K562 (cell line): Measurements from ENCODE around the gene OR51V1. TPM values are rescaled to one million over a fixed set of nuclear protein-coding genes. Genes with fewer than 3 reads are reported as not detected.

Experiments
- AFF4 ChIP-seq: sonication (generic); formaldehyde crosslinking; IDR thresholded peaks from 2 replicates; pipeline ENCODE4 v1.8.0; 2023; ENCODE audit warnings: mild to moderate bottlenecking, missing genetic modification reagents
- BRF2 ChIP-seq: IDR thresholded peaks from 3 replicates; pipeline ENCODE4 v1.6.1; 2011; ENCODE audit warnings: borderline replicate concordance, mild to moderate bottlenecking; ENCODE audit not compliant: insufficient read length, insufficient read depth
- FOSL1 ChIP-seq: fragments of 200-800 bp; sonication (Bioruptor generic); conservative IDR thresholded peaks from 2 replicates; pipeline ENCODE4 v1.6.1; 2016; ENCODE audit warnings: missing genetic modification characterization, missing compliant biosample characterization
- NR4A1 ChIP-seq, 2 experiments: fragments of 250-450 bp in 1 of 2; fragments of 450-650 bp in 1 of 2; sonication (Bioruptor Pico) in 1 of 2; IDR thresholded peaks; 2 replicates each; pipeline versions ENCODE4 v1.4.0 to v1.6.1; 2016 to 2020; ENCODE audit warnings: mild to moderate bottlenecking in 2 of 2, missing compliant biosample characterization in 1 of 2, missing genetic modification characterization in 1 of 2, moderate library complexity in 1 of 2
- RBBP5 ChIP-seq: fragments of 200-600 bp; sonication (generic); IDR thresholded peaks from 2 replicates; pipeline ENCODE4 v1.6.1; 2012; ENCODE audit warnings: borderline replicate concordance, mild to moderate bottlenecking, low read length, control low read depth, inconsistent platforms; ENCODE audit not compliant: insufficient read depth, poor library complexity, severe bottlenecking
- SIRT6 ChIP-seq: IDR thresholded peaks from one replicate; pipeline ENCODE4 v1.6.1; 2012; ENCODE audit warnings: low read depth, mild to moderate bottlenecking, control low read depth, inconsistent platforms, low read length, moderate library complexity
- U2AF2 ChIP-seq: fragments of 200-400 bp; formaldehyde crosslinking; optimal IDR thresholded peaks from 2 replicates; pipeline ENCODE3; 2017; ENCODE audit warnings: low read depth, mild to moderate bottlenecking, low read length
- ZNF384 ChIP-seq: IDR thresholded peaks from 2 replicates; pipeline ENCODE4 v1.6.1; 2012; ENCODE audit warnings: low read depth, low read length, improper control_type of control experiment
- ZNF584 ChIP-seq: fragments of 200-800 bp; sonication (Bioruptor generic); IDR thresholded peaks from 2 replicates; pipeline ENCODE4 v1.6.1; 2016; ENCODE audit warnings: low read depth, mild to moderate bottlenecking, missing genetic modification characterization, missing compliant biosample characterization
- polyA plus RNA-seq, 8 experiments: library from polyadenylated mRNA; depleted of rRNA in 4 of 8; stranded (reverse) in 5 of 8; unstranded in 3 of 8; fragments of >200 nt; fragmentation: Nextera tagmentation in 2 of 8; fragmentation: Illumina TruSeq in 1 of 8; extraction: Ambion mirVana in 2 of 8; extraction: Trizol in 1 of 8; gene quantifications; 2 replicates each; pipeline versions ENCODE4 v1.2.1 to v1.2.3, GENCODE V29; 2011 to 2014; ENCODE audit warnings: inconsistent platforms in 1 of 8, missing spikeins in 1 of 8
- total RNA-seq, 7 experiments: library from RNA; depleted of rRNA in 6 of 7; stranded (reverse); fragments of >200 nt in 6 of 7; fragmentation: Illumina TruSeq in 2 of 7; extraction: Trizol in 2 of 7; gene quantifications; 2 replicates each; pipeline versions ENCODE4 v1.2.1 to v1.2.3, GENCODE V29; 2011 to 2021; ENCODE audit warnings: low replicate concordance in 1 of 7
- TF ChIP-seq, protein P1 (sequence below): fragments of 200-400 bp; formaldehyde crosslinking; IDR thresholded peaks from 2 replicates; pipeline ENCODE4 v1.6.1; 2017; ENCODE audit warnings: mild to moderate bottlenecking, low read depth, low read length, moderate library complexity
- TF ChIP-seq, protein P2 (sequence below): fragments of 250-450 bp; sonication (Bioruptor Pico); IDR thresholded peaks from 2 replicates; pipeline ENCODE4 v1.5.0; 2021; ENCODE audit warnings: mild to moderate bottlenecking, borderline replicate concordance
- TF ChIP-seq, protein P3 (sequence below): fragments of 450-650 bp; IDR thresholded peaks from 2 replicates; pipeline ENCODE4 v1.6.1; 2016

Gene OR51V1
- total and polyA plus RNA-seq, 9 of the 15 experiments (the other 6 are each of a cell fraction or from before 2014, with no cell fraction given), result not detected

GRCh38 chr11:5153574-5154431 lies 46.7 kb downstream of the OR51V1 start (continued):
- TF ChIP-seq, protein P1, sequence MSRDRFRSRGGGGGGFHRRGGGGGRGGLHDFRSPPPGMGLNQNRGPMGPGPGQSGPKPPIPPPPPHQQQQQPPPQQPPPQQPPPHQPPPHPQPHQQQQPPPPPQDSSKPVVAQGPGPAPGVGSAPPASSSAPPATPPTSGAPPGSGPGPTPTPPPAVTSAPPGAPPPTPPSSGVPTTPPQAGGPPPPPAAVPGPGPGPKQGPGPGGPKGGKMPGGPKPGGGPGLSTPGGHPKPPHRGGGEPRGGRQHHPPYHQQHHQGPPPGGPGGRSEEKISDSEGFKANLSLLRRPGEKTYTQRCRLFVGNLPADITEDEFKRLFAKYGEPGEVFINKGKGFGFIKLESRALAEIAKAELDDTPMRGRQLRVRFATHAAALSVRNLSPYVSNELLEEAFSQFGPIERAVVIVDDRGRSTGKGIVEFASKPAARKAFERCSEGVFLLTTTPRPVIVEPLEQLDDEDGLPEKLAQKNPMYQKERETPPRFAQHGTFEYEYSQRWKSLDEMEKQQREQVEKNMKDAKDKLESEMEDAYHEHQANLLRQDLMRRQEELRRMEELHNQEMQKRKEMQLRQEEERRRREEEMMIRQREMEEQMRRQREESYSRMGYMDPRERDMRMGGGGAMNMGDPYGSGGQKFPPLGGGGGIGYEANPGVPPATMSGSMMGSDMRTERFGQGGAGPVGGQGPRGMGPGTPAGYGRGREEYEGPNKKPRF, result no peak
- TF ChIP-seq U2AF2 (no peak), ZNF384 (peak; percentile 67), AFF4 (CRISPR knock-in tag) (no peak), SIRT6 (no peak), ZNF584 (no peak), BRF2 (no peak), NR4A1 (CRISPR knock-in tag; IDR thresholded peaks at IDR 0.05) (no peak), NR4A1 (tag; IDR thresholded peaks at IDR 0.05) (no peak), RBBP5 (no peak), FOSL1 (tag) (peak; percentile 57)
- TF ChIP-seq, protein P2, sequence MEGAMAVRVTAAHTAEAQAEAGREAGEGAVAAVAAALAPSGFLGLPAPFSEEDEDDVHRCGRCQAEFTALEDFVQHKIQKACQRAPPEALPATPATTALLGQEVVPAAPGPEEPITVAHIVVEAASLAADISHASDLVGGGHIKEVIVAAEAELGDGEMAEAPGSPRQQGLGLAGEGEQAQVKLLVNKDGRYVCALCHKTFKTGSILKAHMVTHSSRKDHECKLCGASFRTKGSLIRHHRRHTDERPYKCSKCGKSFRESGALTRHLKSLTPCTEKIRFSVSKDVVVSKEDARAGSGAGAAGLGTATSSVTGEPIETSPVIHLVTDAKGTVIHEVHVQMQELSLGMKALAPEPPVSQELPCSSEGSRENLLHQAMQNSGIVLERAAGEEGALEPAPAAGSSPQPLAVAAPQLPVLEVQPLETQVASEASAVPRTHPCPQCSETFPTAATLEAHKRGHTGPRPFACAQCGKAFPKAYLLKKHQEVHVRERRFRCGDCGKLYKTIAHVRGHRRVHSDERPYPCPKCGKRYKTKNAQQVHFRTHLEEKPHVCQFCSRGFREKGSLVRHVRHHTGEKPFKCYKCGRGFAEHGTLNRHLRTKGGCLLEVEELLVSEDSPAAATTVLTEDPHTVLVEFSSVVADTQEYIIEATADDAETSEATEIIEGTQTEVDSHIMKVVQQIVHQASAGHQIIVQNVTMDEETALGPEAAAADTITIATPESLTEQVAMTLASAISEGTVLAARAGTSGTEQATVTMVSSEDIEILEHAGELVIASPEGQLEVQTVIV (CRISPR knock-in tag), result no peak
- TF ChIP-seq, protein P3, sequence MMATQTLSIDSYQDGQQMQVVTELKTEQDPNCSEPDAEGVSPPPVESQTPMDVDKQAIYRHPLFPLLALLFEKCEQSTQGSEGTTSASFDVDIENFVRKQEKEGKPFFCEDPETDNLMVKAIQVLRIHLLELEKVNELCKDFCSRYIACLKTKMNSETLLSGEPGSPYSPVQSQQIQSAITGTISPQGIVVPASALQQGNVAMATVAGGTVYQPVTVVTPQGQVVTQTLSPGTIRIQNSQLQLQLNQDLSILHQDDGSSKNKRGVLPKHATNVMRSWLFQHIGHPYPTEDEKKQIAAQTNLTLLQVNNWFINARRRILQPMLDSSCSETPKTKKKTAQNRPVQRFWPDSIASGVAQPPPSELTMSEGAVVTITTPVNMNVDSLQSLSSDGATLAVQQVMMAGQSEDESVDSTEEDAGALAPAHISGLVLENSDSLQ, result peak; percentile 63
